Measurements from ENCODE around the gene IPMK.

DNA sequence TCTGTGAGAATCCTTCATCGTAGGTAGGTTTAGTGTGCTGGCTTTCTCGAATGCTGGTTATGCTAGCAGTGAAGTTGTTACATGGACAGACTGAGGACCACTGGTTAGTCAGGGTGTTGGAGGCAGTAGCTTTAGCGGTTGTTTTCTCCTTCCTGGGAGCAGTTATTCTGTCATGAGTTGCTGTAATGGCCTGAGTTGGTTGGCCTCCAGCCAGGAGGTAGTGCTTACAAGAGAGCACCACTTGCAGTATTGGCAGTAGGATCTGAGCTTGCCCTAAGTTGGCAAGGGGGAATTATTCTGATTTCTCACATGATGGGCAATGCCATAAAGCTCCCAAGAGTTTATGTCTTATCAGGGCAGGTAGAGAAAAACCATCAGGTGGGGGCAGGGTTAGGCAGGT lies 58.0 kb downstream of the IPMK start:
- TF ChIP-seq, protein P1, sequence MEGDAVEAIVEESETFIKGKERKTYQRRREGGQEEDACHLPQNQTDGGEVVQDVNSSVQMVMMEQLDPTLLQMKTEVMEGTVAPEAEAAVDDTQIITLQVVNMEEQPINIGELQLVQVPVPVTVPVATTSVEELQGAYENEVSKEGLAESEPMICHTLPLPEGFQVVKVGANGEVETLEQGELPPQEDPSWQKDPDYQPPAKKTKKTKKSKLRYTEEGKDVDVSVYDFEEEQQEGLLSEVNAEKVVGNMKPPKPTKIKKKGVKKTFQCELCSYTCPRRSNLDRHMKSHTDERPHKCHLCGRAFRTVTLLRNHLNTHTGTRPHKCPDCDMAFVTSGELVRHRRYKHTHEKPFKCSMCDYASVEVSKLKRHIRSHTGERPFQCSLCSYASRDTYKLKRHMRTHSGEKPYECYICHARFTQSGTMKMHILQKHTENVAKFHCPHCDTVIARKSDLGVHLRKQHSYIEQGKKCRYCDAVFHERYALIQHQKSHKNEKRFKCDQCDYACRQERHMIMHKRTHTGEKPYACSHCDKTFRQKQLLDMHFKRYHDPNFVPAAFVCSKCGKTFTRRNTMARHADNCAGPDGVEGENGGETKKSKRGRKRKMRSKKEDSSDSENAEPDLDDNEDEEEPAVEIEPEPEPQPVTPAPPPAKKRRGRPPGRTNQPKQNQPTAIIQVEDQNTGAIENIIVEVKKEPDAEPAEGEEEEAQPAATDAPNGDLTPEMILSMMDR (IDR thresholded peaks at IDR 0.05; ENCODE audit: insufficient read depth, low read depth, low read length), result no peak
- no peak for TF ChIP-seq EZH2 (IDR thresholded peaks at IDR 0.05; ENCODE audit: insufficient read depth, low read length)
